Gastroesophageal sphincter (tissue), 4 donors: ENCODE measurements around the gene HLCS. TPM values are rescaled to one million over a fixed set of nuclear protein-coding genes. Genes with fewer than 3 reads are reported as not detected.

ENCODE experiments used
- ATAC-seq: fragments of 150-250 bp; one replicate; pipeline ENCODE4 v1.9.1; 2016; ENCODE audit warnings: mild to moderate bottlenecking, moderate library complexity
- H3K27ac ChIP-seq, 4 donors: fragments of 200-600 bp; sonication (generic) in 3 of 4; 1 replicate in 3 of 4; 2 replicates in 1 of 4; pipeline ENCODE4 v1.5.1; 2016 to 2019
- H3K27me3 ChIP-seq: fragments of 200-600 bp; sonication (generic); one replicate; pipeline ENCODE4 v1.5.1; 2019
- H3K36me3 ChIP-seq, 2 donors: fragments of 200-600 bp; sonication (generic); one replicate each; pipeline ENCODE4 v1.5.1; 2019; ENCODE audit warnings: control low read depth in 1 of 2
- H3K4me1 ChIP-seq, 3 donors: fragments of 200-600 bp; sonication (generic); 1 replicate in 2 of 3; 2 replicates in 1 of 3; pipeline ENCODE4 v1.5.1; 2016 to 2019; ENCODE audit warnings: control low read depth in 2 of 3
- H3K4me3 ChIP-seq, 2 donors: fragments of 200-600 bp; sonication (generic); one replicate each; pipeline ENCODE4 v1.5.1; 2019; ENCODE audit warnings: mild to moderate bottlenecking in 1 of 2, moderate library complexity in 1 of 2
- H3K9me3 ChIP-seq, 3 donors: fragments of 200-600 bp; sonication (generic); one replicate each; pipeline ENCODE4 v1.5.1; 2017 to 2019; ENCODE audit warnings: control low read depth in 2 of 3
- CTCF ChIP-seq, 4 experiments: fragments of 200-600 bp in 2 of 4; fragments of 450-650 bp in 2 of 4; sonication (generic) in 1 of 4; IDR thresholded peaks; one replicate each; pipeline ENCODE4 v1.5.1; 2017 to 2019; ENCODE audit warnings: antibody characterized with exemption in 4 of 4, mild to moderate bottlenecking in 2 of 4, moderate library complexity in 2 of 4
- EP300 ChIP-seq: sonication (generic); formaldehyde crosslinking; IDR thresholded peaks from one replicate; pipeline ENCODE4 v1.6.1; 2017; ENCODE audit warnings: antibody characterized with exemption, mild to moderate bottlenecking
- POLR2A ChIP-seq, 2 donors: fragments of 450-650 bp; IDR thresholded peaks; one replicate each; pipeline ENCODE4 v1.6.1; 2017; ENCODE audit warnings: antibody characterized with exemption in 2 of 2, mild to moderate bottlenecking in 2 of 2, moderate library complexity in 1 of 2
- POLR2AphosphoS5 ChIP-seq: sonication (generic); formaldehyde crosslinking; IDR thresholded peaks from one replicate; pipeline ENCODE4 v1.6.1; 2017; ENCODE audit warnings: antibody characterized with exemption
- WGBS, 2 donors: methylation state at CpG; one replicate each; pipeline ENCODE4 v1.1.5; 2018; ENCODE audit warnings: low coverage in 1 of 2; 5-methylcytosine and 5-hydroxymethylcytosine counted together
- total RNA-seq, 4 donors: library from RNA; depleted of rRNA; stranded (reverse); fragments of >200 nt; gene quantifications; one replicate each; pipeline ENCODE4 v1.1.0, GENCODE V29; 2016

The HLCS gene
- total RNA-seq, 4 donors from 2014 or later, result 14.4 to 33.3 (median 24.9) TPM

GRCh38 chr21:36747041-36747814 is 219.2 kb downstream of the HLCS start:
- TF ChIP-seq CTCF (IDR thresholded peaks at IDR 0.05) (no peak), EP300 (no peak), POLR2A (IDR thresholded peaks at IDR 0.05) (no peak), POLR2AphosphoS5 (no peak)
- Histone ChIP-seq H3K27ac (no peak overlapping the region), H3K9me3 (no peaks in the 10 kb centered on the region), H3K36me3 (peaks cover 0 to 8% of the 10 kb centered on the region in 2 donors), H3K4me3 (peak overlapping the region in 1 of 2 donors; percentile 47), H3K27me3 (peaks cover 54% of the 10 kb centered on the region), H3K4me1 (peaks cover 0 to 25% (median 0%) of the 10 kb centered on the region in 3 donors)
- ATAC-seq, result no peak
- WGBS, 2 donors, result 45 to 58% methylated on average over 9 to 11 of the region's 62 CpGs

GRCh38 chr21:36745459-36745858 is 221.0 kb downstream of the HLCS start:
- Histone ChIP-seq H3K27ac (no peak overlapping the region), H3K4me1 (peaks cover 0 to 25% (median 0%) of the 10 kb centered on the region in 3 donors), H3K9me3 (no peaks in the 10 kb centered on the region), H3K4me3 (no peak overlapping the region), H3K36me3 (no peaks in the 10 kb centered on the region), H3K27me3 (peaks cover 54% of the 10 kb centered on the region)
- TF ChIP-seq CTCF (IDR thresholded peaks at IDR 0.05) (no peak), EP300 (no peak), POLR2A (IDR thresholded peaks at IDR 0.05) (no peak), POLR2AphosphoS5 (no peak)
- ATAC-seq, result no peak
- 60 to 79% methylated on average over 1 to 4 of the region's 5 CpGs for WGBS, 2 donors

- H3K27ac ChIP-seq, result no peak overlapping the region
- no peak overlapping the region for H3K4me3 ChIP-seq
- no peak for TF ChIP-seq CTCF (IDR thresholded peaks at IDR 0.05)
- TF ChIP-seq POLR2AphosphoS5, result no peak
- TF ChIP-seq EP300, result no peak
- TF ChIP-seq POLR2A (IDR thresholded peaks at IDR 0.05), result no peak
- H3K4me1 ChIP-seq, result peaks cover 0 to 25% (median 0%) of the 10 kb centered on the region in 3 donors
- H3K27me3 ChIP-seq, result peaks cover 54% of the 10 kb centered on the region
- no peaks in the 10 kb centered on the region for H3K36me3 ChIP-seq
- 31 to 40% methylated on average over 9 to 21 of the region's 30 CpGs for WGBS, 2 donors
- no peaks in the 10 kb centered on the region for H3K9me3 ChIP-seq
- ATAC-seq, result no peak
These were observed 221.8 kb downstream of the HLCS start for GRCh38 chr21:36744560-36745231.

- no peaks in the 10 kb centered on the region for H3K9me3 ChIP-seq
- peaks cover 0 to 25% (median 0%) of the 10 kb centered on the region in 3 donors for H3K4me1 ChIP-seq
- no peak for ATAC-seq
- TF ChIP-seq POLR2AphosphoS5 (no peak), CTCF (IDR thresholded peaks at IDR 0.05) (no peak), POLR2A (IDR thresholded peaks at IDR 0.05) (no peak), EP300 (no peak)
- WGBS, 2 donors, result 84% methylated on average over 2 of the region's 3 CpGs; no CpG with 5 or more reads in 1 of the 2 donors
- H3K36me3 ChIP-seq, result no peaks in the 10 kb centered on the region
- no peak overlapping the region for H3K4me3 ChIP-seq
- H3K27me3 ChIP-seq, result peaks cover 54% of the 10 kb centered on the region
- H3K27ac ChIP-seq, result no peak overlapping the region
These were observed 222.3 kb downstream of the HLCS start for GRCh38 chr21:36744190-36744559.
